GM12878 (cell line): ENCODE data around the gene PC. TPM values are rescaled to one million over a fixed set of nuclear protein-coding genes. Genes with fewer than 3 reads are reported as not detected.

Source experiments
- ATAC-seq: fragments of 200-7000 bp; cut with Tn5 transposase; 3 replicates; pipeline ENCODE4 v1.9.1; 2020; ENCODE audit warnings: mild to moderate bottlenecking, moderate library complexity
- BruUV-seq: library from RNA; stranded (reverse); fragments of 400-500 nt; replicated peaks from 2 replicates; lab custom pipeline; 2021; lab: Mats Ljungman, UMichigan
- CTCF ChIA-PET: fragments of 300-600 bp; sonication (Branson Sonifier 250); formaldehyde crosslinking; extraction: SDS; loops from one replicate; lab custom pipeline; 2021; ENCODE audit warnings: inconsistent platforms; lab: Yijun Ruan, JAX
- POLR2A ChIA-PET: fragments of 350-600 bp; formaldehyde crosslinking; extraction: SDS; loops from one replicate; lab custom pipeline; 2021; ENCODE audit warnings: inconsistent platforms; lab: Charles Lee
- RAD21 ChIA-PET: fragments of 300-600 bp; sonication (Branson Sonifier 250); formaldehyde crosslinking; loops from one replicate; lab custom pipeline; 2023; ENCODE audit warnings: antibody characterized with exemption; ENCODE audit not compliant: unreplicated experiment; lab: Charles Lee
- SMC1A ChIA-PET: fragments of 300-600 bp; sonication (Branson Sonifier 250); formaldehyde crosslinking; loops from one replicate; lab custom pipeline; 2023; ENCODE audit not compliant: unreplicated experiment, uncharacterized antibody; lab: Charles Lee
- DNase-seq: peaks from one replicate; pipeline ENCODE4 v3.0.0-alpha.2; 2011; ENCODE audit warnings: low read depth, low spot score
- FAIRE-seq: peaks from 3 replicates; lab custom pipeline; 2011; peaks lifted over from hg19 to GRCh38; lab: Jason Lieb, UNC
- H2AFZ ChIP-seq: 2 replicates; pipeline ENCODE4 v1.6.0; 2011; ENCODE audit warnings: low read depth, low read length, control low read depth; ENCODE audit not compliant: control insufficient read depth
- H3K27ac ChIP-seq: 2 replicates; pipeline ENCODE4 v1.5.1; 2011; ENCODE audit warnings: control low read depth; ENCODE audit not compliant: control insufficient read depth, insufficient read depth
- H3K27me3 ChIP-seq, 2 experiments: replicated peaks in 1 of 2; 2 replicates each; pipeline versions ENCODE4 v1.6.0 to v1.6.1; 2011; ENCODE audit warnings: low read length in 1 of 2; ENCODE audit not compliant: control insufficient read depth in 2 of 2, insufficient read depth in 2 of 2
- H3K36me3 ChIP-seq, 2 experiments: 2 replicates each; pipeline ENCODE4 v1.5.1; 2011; ENCODE audit warnings: low read length in 1 of 2; ENCODE audit not compliant: control insufficient read depth in 2 of 2, insufficient read depth in 2 of 2
- H3K4me1 ChIP-seq: 2 replicates; pipeline ENCODE4 v1.6.1; 2011; ENCODE audit warnings: mild to moderate bottlenecking, low read length, moderate library complexity, mixed read lengths; ENCODE audit not compliant: control insufficient read depth, insufficient read depth
- H3K4me2 ChIP-seq: 2 replicates; pipeline ENCODE4 v1.6.0; 2011; ENCODE audit warnings: control low read depth; ENCODE audit not compliant: control insufficient read depth, insufficient read depth
- H3K4me3 ChIP-seq: fragments of 200-600 bp; sonication (generic); 2 replicates; pipeline ENCODE4 v1.5.1; 2016
- H3K79me2 ChIP-seq: 2 replicates; pipeline ENCODE4 v1.6.0; 2011; ENCODE audit warnings: low read length; ENCODE audit not compliant: control insufficient read depth, insufficient read depth
- H3K9ac ChIP-seq: 2 replicates; pipeline ENCODE4 v1.8.0; 2011; ENCODE audit warnings: low read length, control low read depth, mixed read lengths; ENCODE audit not compliant: control insufficient read depth, insufficient read depth
- H3K9me3 ChIP-seq: replicated peaks from 3 replicates; pipeline ENCODE4 v1.5.1; 2011; ENCODE audit warnings: mild to moderate bottlenecking, low read length; ENCODE audit not compliant: control insufficient read depth, insufficient read depth
- H4K20me1 ChIP-seq: 2 replicates; pipeline ENCODE4 v1.6.0; 2011; ENCODE audit not compliant: control insufficient read depth, insufficient read depth
- CBFB ChIP-seq: IDR thresholded peaks from 2 replicates; pipeline ENCODE4 v1.6.1; 2016; ENCODE audit warnings: antibody characterized with exemption, low read depth
- CBX3 ChIP-seq: fragments of 200-600 bp; sonication (generic); IDR thresholded peaks from 2 replicates; pipeline ENCODE4 v1.6.1; 2016; ENCODE audit warnings: low read depth, borderline replicate concordance
- CHD4 ChIP-seq: fragments of 200-600 bp; sonication (generic); IDR thresholded peaks from 2 replicates; pipeline ENCODE4 v1.6.1; 2016; ENCODE audit warnings: mild to moderate bottlenecking
- EP300 ChIP-seq, 2 experiments: fragments of 150-350 bp in 1 of 2; IDR thresholded peaks; 2 replicates each; pipeline ENCODE4 v1.6.1; 2011 to 2012; ENCODE audit warnings: low read depth in 2 of 2, low read length in 2 of 2, borderline replicate concordance in 1 of 2, improper control_type of control experiment in 1 of 2, inconsistent platforms in 1 of 2; ENCODE audit not compliant: control insufficient read depth in 1 of 2
- HDAC2 ChIP-seq: fragments of 200-600 bp; sonication (generic); IDR thresholded peaks from 2 replicates; pipeline ENCODE4 v1.6.1; 2017
- HDAC6 ChIP-seq: fragments of 200-600 bp; sonication (generic); IDR thresholded peaks from one replicate; pipeline ENCODE4 v1.8.0; 2017; ENCODE audit warnings: antibody characterized with exemption; ENCODE audit not compliant: unreplicated experiment
- MEF2A ChIP-seq: IDR thresholded peaks from 2 replicates; pipeline ENCODE4 v1.6.1; 2011; ENCODE audit warnings: low read depth, mild to moderate bottlenecking, low read length, moderate library complexity; ENCODE audit not compliant: insufficient read depth
- MTA3 ChIP-seq: IDR thresholded peaks from 2 replicates; pipeline ENCODE4 v1.6.1; 2012; ENCODE audit warnings: low read length, inconsistent platforms, borderline replicate concordance
- NFYA ChIP-seq: IDR thresholded peaks from 2 replicates; pipeline ENCODE4 v1.6.1; 2011; ENCODE audit warnings: low read depth, mild to moderate bottlenecking, low read length, improper control_type of control experiment, borderline replicate concordance
- PAX5 ChIP-seq: IDR thresholded peaks from 2 replicates; pipeline ENCODE4 v1.6.1; 2011; ENCODE audit warnings: low read depth, low read length, borderline replicate concordance
- RFX5 ChIP-seq: IDR thresholded peaks from 2 replicates; pipeline ENCODE4 v1.6.1; 2011; ENCODE audit warnings: low read depth, low read length, improper control_type of control experiment
- SUZ12 ChIP-seq: fragments of 200-600 bp; sonication (generic); IDR thresholded peaks from one replicate; pipeline ENCODE4 v1.6.1; 2018; ENCODE audit warnings: antibody characterized with exemption, mild to moderate bottlenecking; ENCODE audit not compliant: unreplicated experiment
- ZNF217 ChIP-seq: fragments of 450-650 bp; IDR thresholded peaks from 2 replicates; pipeline ENCODE4 v1.6.1; 2017; ENCODE audit warnings: antibody characterized with exemption, mild to moderate bottlenecking
- ZNF687 ChIP-seq: fragments of 450-650 bp; IDR thresholded peaks from 2 replicates; pipeline ENCODE4 v1.6.1; 2017; ENCODE audit warnings: mild to moderate bottlenecking, moderate library complexity
- WGBS: methylation state at CpG from one replicate; pipeline ENCODE4 v1.1.6; 2016; ENCODE audit warnings: low lambda C conversion rate; ENCODE audit not compliant: insufficient replicate concordance, insufficient coverage; ENCODE audit errors: missing lambda C conversion rate; 5-methylcytosine and 5-hydroxymethylcytosine counted together
- in situ Hi-C: fragments of 300-500 bp; cut with MboI; formaldehyde crosslinking; loops from 9 replicates; pipeline ENCODE4 v1.14.3; 2018; ENCODE audit warnings: mixed read lengths
- intact Hi-C: fragments of 100-400 bp; cut with micrococcal nuclease; formaldehyde crosslinking; loops from one replicate; pipeline ENCODE4 v1.14.2; 2022; ENCODE audit not compliant: unreplicated experiment
- polyA plus RNA-seq, 11 experiments: library from polyadenylated mRNA; depleted of rRNA in 4 of 11; unstranded in 6 of 11; stranded (reverse) in 5 of 11; fragments of >200 nt; fragmentation: Nextera tagmentation in 4 of 11; fragmentation: Illumina TruSeq in 1 of 11; extraction: Ambion mirVana in 4 of 11; extraction: Trizol in 1 of 11; gene quantifications; 1 replicate in 1 of 11; 2 replicates in 10 of 11; pipeline versions ENCODE4 v1.2.1 to v1.2.3, GENCODE V29; 2011 to 2016; ENCODE audit warnings: inconsistent platforms in 2 of 11, missing spikeins in 2 of 11, low read depth in 1 of 11
- total RNA-seq, 4 experiments: library from RNA; depleted of rRNA in 3 of 4; stranded (reverse); fragments of >200 nt in 3 of 4; fragmentation: Illumina TruSeq in 1 of 4; extraction: Trizol in 1 of 4; gene quantifications; 2 replicates each; pipeline versions ENCODE4 v1.2.1 to v1.2.3, GENCODE V29; 2013 to 2021
- TF ChIP-seq, protein P1 (sequence below): fragments of 450-650 bp; formaldehyde crosslinking; IDR thresholded peaks from 2 replicates; pipeline ENCODE4 v1.5.0; 2022; ENCODE audit warnings: mild to moderate bottlenecking, missing genetic modification characterization

The PC gene
- total and polyA plus RNA-seq, 10 of the 15 experiments (the other 5 are each of a cell fraction or from before 2014, with no cell fraction given): 0.22 to 10.3 (median 4.5) TPM

GRCh38 chr11:66902486-66903177 lies 55.6 kb downstream of the PC start:
- Histone ChIP-seq H3K27me3 (peaks cover 0 to 1% of the 10 kb centered on the region in 2 experiments; a peak in 1 of 4 replicates), H2AFZ (no peak overlapping the region), H3K27ac (no peak overlapping the region), H3K4me3 (no peak overlapping the region), H4K20me1 (no peaks in the 10 kb centered on the region), H3K79me2 (no peaks in the 10 kb centered on the region), H3K36me3 (no peaks in the 10 kb centered on the region), H3K4me1 (no peaks in the 10 kb centered on the region), H3K4me2 (no peak overlapping the region), H3K9ac (no peak overlapping the region), H3K9me3 (no peaks in the 10 kb centered on the region)
- BruUV-seq: no TSS peak
- FAIRE-seq: no peak
- intact Hi-C loops: no loop called here
- 60% methylated on average over 15 of the region's 15 CpGs for WGBS
- ChIA-PET CTCF (no interaction called here), RAD21 (no interaction called here), SMC1A (no interaction called here), POLR2A (interaction anchor here (0.5 kb wide), 1 partner anchor 306 kb away, joined by 6 read pairs; no protein-coding TSS in a partner anchor)
- no peak for DNase-seq
- in situ Hi-C loops: no loop called here
- ATAC-seq: no peak
- TF ChIP-seq CBFB (no peak), CBX3 (no peak), HDAC2 (no peak), CHD4 (no peak), SUZ12 (no peak), MEF2A (no peak), EP300 (IDR thresholded peaks at IDR 0.05; ENCODE audit: borderline replicate concordance in 1 of 2, control insufficient read depth in 1 of 2, low read depth in 2 of 2, low read length in 2 of 2) (no peak), PAX5 (no peak), NFYA (no peak), HDAC6 (no peak), ZNF217 (no peak), MTA3 (no peak), RFX5 (no peak), ZNF687 (no peak)
- TF ChIP-seq, protein P1, sequence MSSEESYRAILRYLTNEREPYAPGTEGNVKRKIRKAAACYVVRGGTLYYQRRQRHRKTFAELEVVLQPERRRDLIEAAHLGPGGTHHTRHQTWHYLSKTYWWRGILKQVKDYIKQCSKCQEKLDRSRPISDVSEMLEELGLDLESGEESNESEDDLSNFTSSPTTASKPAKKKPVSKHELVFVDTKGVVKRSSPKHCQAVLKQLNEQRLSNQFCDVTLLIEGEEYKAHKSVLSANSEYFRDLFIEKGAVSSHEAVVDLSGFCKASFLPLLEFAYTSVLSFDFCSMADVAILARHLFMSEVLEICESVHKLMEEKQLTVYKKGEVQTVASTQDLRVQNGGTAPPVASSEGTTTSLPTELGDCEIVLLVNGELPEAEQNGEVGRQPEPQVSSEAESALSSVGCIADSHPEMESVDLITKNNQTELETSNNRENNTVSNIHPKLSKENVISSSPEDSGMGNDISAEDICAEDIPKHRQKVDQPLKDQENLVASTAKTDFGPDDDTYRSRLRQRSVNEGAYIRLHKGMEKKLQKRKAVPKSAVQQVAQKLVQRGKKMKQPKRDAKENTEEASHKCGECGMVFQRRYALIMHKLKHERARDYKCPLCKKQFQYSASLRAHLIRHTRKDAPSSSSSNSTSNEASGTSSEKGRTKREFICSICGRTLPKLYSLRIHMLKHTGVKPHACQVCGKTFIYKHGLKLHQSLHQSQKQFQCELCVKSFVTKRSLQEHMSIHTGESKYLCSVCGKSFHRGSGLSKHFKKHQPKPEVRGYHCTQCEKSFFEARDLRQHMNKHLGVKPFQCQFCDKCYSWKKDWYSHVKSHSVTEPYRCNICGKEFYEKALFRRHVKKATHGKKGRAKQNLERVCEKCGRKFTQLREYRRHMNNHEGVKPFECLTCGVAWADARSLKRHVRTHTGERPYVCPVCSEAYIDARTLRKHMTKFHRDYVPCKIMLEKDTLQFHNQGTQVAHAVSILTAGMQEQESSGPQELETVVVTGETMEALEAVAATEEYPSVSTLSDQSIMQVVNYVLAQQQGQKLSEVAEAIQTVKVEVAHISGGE (CRISPR knock-in tag): no peak
